ENCODE results near the gene NUP93.
A peak's percentile ranks its signal among the peaks of the same experiment; 100 is the strongest.

NUP93 gene

GRCh38 chr16:56823081-56823733, 93.3 kb downstream of the NUP93 start:
- no peak overlapping the region for H3K4me3 ChIP-seq (ENCODE audit: low read depth, low read length)
- DNase-seq, result no peak
- H3K27ac ChIP-seq, result no peak overlapping the region
- peaks cover 16% of the 10 kb centered on the region for H3K36me3 ChIP-seq (replicated peaks)
- no peaks in the 10 kb centered on the region for H3K27me3 ChIP-seq (replicated peaks)
- in situ Hi-C loops (cut with HindIII; ENCODE audit: low pct_ligation_motif_present, low sequenced_read_pairs), result no loop called here
- TF ChIP-seq CTCF (IDR thresholded peaks at IDR 0.05; ENCODE audit: low read depth, low read length, missing control alignments), result no peak

- peak; percentile 53 for TF ChIP-seq CTCF (IDR thresholded peaks at IDR 0.05; ENCODE audit: low read depth, low read length, missing control alignments)
- no peak for DNase-seq
- no peaks in the 10 kb centered on the region for H3K27me3 ChIP-seq (replicated peaks)
- in situ Hi-C loops (cut with HindIII; ENCODE audit: low pct_ligation_motif_present, low sequenced_read_pairs), result no loop called here
- no peak overlapping the region for H3K27ac ChIP-seq
- peaks cover 13% of the 10 kb centered on the region for H3K36me3 ChIP-seq (replicated peaks)
- H3K4me3 ChIP-seq (ENCODE audit: low read depth, low read length), result no peak overlapping the region
These were observed 94.4 kb downstream of the NUP93 start for GRCh38 chr16:56824331-56824730.

- in situ Hi-C loops (cut with HindIII; ENCODE audit: low pct_ligation_motif_present, low sequenced_read_pairs), result no loop called here
- peaks cover 10% of the 10 kb centered on the region for H3K36me3 ChIP-seq (replicated peaks)
- no peak for DNase-seq
These were observed 94.9 kb downstream of the NUP93 start for GRCh38 chr16:56824804-56825203.

GRCh38 chr16:56825826-56826225, 95.9 kb downstream of the NUP93 start:
- H3K4me3 ChIP-seq (ENCODE audit: low read depth, low read length), result no peak overlapping the region
- TF ChIP-seq CTCF (IDR thresholded peaks at IDR 0.05; ENCODE audit: low read depth, low read length, missing control alignments), result no peak
- in situ Hi-C loops (cut with HindIII; ENCODE audit: low pct_ligation_motif_present, low sequenced_read_pairs), result no loop called here
- no peaks in the 10 kb centered on the region for H3K27me3 ChIP-seq (replicated peaks)
- H3K27ac ChIP-seq, result no peak overlapping the region
- DNase-seq, result no peak
- H3K36me3 ChIP-seq (replicated peaks), result peaks cover 4% of the 10 kb centered on the region

More at GRCh38 chr16:56824804-56825203, 94.9 kb downstream of the NUP93 start:
- Histone ChIP-seq H3K27me3 (replicated peaks) (no peaks in the 10 kb centered on the region), H3K4me3 (ENCODE audit: low read depth, low read length) (no peak overlapping the region), H3K27ac (no peak overlapping the region)
- TF ChIP-seq CTCF (IDR thresholded peaks at IDR 0.05; ENCODE audit: low read depth, low read length, missing control alignments), result no peak

- TF ChIP-seq CTCF (IDR thresholded peaks at IDR 0.05; ENCODE audit: low read depth, low read length, missing control alignments), result no peak
- H3K27me3 ChIP-seq (replicated peaks), result no peaks in the 10 kb centered on the region
- peaks cover 19% of the 10 kb centered on the region for H3K36me3 ChIP-seq (replicated peaks)
- H3K4me3 ChIP-seq (ENCODE audit: low read depth, low read length), result no peak overlapping the region
- H3K27ac ChIP-seq, result no peak overlapping the region
- in situ Hi-C loops (cut with HindIII; ENCODE audit: low pct_ligation_motif_present, low sequenced_read_pairs), result no loop called here
- DNase-seq, result no peak
These were observed 98.7 kb downstream of the NUP93 start for GRCh38 chr16:56828647-56829046.

- peaks cover 36% of the 10 kb centered on the region for H3K36me3 ChIP-seq (replicated peaks)
- no peak for DNase-seq
- H3K4me3 ChIP-seq (ENCODE audit: low read depth, low read length), result no peak overlapping the region
- in situ Hi-C loops (cut with HindIII; ENCODE audit: low pct_ligation_motif_present, low sequenced_read_pairs), result no loop called here
- H3K27me3 ChIP-seq (replicated peaks), result no peaks in the 10 kb centered on the region
- no peak for TF ChIP-seq CTCF (IDR thresholded peaks at IDR 0.05; ENCODE audit: low read depth, low read length, missing control alignments)
- no peak overlapping the region for H3K27ac ChIP-seq
These were observed 100.7 kb downstream of the NUP93 start for GRCh38 chr16:56830669-56831068.

All from brain microvascular endothelial cell (primary cell).